Measurements from ENCODE around the gene SND1.

Gene SND1

DNA sequence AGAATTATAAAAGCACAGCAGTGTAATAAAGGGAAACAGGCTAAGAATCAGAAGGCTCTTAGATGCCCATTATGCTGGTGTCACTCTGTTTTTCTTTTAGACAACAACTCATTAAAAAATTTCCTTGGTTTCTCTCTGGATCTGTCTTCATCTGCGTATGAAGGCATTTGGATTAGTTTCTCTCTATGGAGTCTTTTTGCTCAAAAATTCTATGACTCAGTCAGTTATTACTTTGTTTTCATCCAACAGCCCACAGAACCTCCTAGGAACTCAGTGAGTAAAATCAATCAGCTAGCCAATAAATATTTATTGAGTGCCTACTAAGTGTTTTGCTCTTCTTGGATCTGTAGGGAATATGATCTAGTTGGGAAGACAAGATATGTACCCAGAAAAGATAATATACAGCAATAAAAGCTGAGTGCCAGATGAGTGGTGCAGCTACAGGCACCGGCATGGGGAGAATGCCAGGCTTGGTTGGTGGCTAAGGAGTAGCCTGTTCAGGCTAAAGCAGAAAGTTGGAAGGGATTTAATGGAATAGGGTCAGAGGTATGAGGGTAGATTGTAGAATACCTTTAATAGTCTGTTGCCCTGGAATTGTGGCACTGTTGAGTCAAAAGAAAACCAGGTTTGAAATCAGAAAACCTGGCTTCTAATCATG is 223.1 kb downstream of the SND1 start:
- no peak for TF ChIP-seq POLR2AphosphoS5 (IDR thresholded peaks at IDR 0.05; ENCODE audit: low read depth)
- TF ChIP-seq, protein P1, sequence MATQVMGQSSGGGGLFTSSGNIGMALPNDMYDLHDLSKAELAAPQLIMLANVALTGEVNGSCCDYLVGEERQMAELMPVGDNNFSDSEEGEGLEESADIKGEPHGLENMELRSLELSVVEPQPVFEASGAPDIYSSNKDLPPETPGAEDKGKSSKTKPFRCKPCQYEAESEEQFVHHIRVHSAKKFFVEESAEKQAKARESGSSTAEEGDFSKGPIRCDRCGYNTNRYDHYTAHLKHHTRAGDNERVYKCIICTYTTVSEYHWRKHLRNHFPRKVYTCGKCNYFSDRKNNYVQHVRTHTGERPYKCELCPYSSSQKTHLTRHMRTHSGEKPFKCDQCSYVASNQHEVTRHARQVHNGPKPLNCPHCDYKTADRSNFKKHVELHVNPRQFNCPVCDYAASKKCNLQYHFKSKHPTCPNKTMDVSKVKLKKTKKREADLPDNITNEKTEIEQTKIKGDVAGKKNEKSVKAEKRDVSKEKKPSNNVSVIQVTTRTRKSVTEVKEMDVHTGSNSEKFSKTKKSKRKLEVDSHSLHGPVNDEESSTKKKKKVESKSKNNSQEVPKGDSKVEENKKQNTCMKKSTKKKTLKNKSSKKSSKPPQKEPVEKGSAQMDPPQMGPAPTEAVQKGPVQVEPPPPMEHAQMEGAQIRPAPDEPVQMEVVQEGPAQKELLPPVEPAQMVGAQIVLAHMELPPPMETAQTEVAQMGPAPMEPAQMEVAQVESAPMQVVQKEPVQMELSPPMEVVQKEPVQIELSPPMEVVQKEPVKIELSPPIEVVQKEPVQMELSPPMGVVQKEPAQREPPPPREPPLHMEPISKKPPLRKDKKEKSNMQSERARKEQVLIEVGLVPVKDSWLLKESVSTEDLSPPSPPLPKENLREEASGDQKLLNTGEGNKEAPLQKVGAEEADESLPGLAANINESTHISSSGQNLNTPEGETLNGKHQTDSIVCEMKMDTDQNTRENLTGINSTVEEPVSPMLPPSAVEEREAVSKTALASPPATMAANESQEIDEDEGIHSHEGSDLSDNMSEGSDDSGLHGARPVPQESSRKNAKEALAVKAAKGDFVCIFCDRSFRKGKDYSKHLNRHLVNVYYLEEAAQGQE (IDR thresholded peaks at IDR 0.05; ENCODE audit: insufficient replicate concordance, low read depth): no peak
- no peak for TF ChIP-seq GABPA (IDR thresholded peaks at IDR 0.05; ENCODE audit: low read depth)
- TF ChIP-seq, protein P2, sequence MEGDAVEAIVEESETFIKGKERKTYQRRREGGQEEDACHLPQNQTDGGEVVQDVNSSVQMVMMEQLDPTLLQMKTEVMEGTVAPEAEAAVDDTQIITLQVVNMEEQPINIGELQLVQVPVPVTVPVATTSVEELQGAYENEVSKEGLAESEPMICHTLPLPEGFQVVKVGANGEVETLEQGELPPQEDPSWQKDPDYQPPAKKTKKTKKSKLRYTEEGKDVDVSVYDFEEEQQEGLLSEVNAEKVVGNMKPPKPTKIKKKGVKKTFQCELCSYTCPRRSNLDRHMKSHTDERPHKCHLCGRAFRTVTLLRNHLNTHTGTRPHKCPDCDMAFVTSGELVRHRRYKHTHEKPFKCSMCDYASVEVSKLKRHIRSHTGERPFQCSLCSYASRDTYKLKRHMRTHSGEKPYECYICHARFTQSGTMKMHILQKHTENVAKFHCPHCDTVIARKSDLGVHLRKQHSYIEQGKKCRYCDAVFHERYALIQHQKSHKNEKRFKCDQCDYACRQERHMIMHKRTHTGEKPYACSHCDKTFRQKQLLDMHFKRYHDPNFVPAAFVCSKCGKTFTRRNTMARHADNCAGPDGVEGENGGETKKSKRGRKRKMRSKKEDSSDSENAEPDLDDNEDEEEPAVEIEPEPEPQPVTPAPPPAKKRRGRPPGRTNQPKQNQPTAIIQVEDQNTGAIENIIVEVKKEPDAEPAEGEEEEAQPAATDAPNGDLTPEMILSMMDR (IDR thresholded peaks at IDR 0.05; ENCODE audit: insufficient read depth, low read length): no peak
- TF ChIP-seq SPI1 (IDR thresholded peaks at IDR 0.05; ENCODE audit: borderline replicate concordance, low read depth): no peak
- H3K4me3 ChIP-seq (replicated peaks; ENCODE audit: insufficient read depth, low read length): no peak overlapping the region
- H3K27me3 ChIP-seq (ENCODE audit: insufficient read depth, poor library complexity, severe bottlenecking): no peaks in the 10 kb centered on the region
- H3K27ac ChIP-seq (replicated peaks): no peak overlapping the region
- DNase-seq (ENCODE audit: low read depth in 1 of 2, low spot score in 1 of 2): no peak

DNA sequence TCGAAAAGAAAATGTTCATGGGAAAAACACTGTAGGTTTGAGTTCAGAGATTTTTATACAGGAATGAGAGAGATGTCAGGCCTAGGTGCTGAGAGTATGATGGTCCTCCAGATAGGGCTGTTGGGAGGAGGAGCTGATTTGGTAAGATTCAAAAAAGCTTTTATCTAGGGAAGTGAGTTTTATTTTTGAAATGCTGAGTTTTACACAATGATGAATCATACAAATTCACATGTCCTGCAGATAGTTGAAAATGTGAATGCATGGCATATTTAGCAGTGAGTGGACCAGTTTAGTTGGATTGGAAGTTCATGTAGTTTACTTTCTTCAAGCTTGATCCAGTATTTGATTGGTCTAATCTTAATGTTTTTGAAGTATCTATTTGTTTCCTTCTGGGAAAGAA is 224.4 kb downstream of the SND1 start:
- TF ChIP-seq, protein P1 (IDR thresholded peaks at IDR 0.05; ENCODE audit: insufficient replicate concordance, low read depth): no peak
- TF ChIP-seq GABPA (IDR thresholded peaks at IDR 0.05; ENCODE audit: low read depth) (no peak), SPI1 (IDR thresholded peaks at IDR 0.05; ENCODE audit: borderline replicate concordance, low read depth) (no peak), POLR2AphosphoS5 (IDR thresholded peaks at IDR 0.05; ENCODE audit: low read depth) (no peak)
- TF ChIP-seq, protein P2 (IDR thresholded peaks at IDR 0.05; ENCODE audit: insufficient read depth, low read length): no peak
- DNase-seq (ENCODE audit: low read depth in 1 of 2, low spot score in 1 of 2): no peak
- no peak overlapping the region for H3K27ac ChIP-seq (replicated peaks)
- no peaks in the 10 kb centered on the region for H3K27me3 ChIP-seq (ENCODE audit: insufficient read depth, poor library complexity, severe bottlenecking)
- H3K4me3 ChIP-seq (replicated peaks; ENCODE audit: insufficient read depth, low read length): no peak overlapping the region

DNA sequence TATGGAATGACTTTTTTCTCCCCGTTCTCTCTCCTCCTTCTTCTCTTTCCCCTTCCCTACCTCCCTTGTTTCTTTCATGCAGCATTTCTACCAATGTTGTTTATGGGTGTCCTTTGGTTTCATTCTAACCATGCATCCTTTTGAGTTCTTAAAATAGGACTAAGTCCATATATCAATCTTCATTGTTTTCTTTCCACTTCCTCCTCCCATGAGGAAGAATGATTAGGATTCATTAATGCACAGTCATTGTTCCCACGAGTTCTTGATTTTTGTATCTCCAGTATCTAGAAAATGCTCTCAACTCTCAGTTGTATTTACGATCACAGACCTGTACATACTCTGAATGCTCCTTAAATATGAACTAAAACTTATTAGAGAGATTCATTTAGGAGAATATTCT is 226.0 kb downstream of the SND1 start:
- H3K27me3 ChIP-seq (ENCODE audit: insufficient read depth, poor library complexity, severe bottlenecking): no peaks in the 10 kb centered on the region
- TF ChIP-seq POLR2AphosphoS5 (IDR thresholded peaks at IDR 0.05; ENCODE audit: low read depth) (no peak), SPI1 (IDR thresholded peaks at IDR 0.05; ENCODE audit: borderline replicate concordance, low read depth) (no peak), GABPA (IDR thresholded peaks at IDR 0.05; ENCODE audit: low read depth) (no peak)
- TF ChIP-seq, protein P2 (IDR thresholded peaks at IDR 0.05; ENCODE audit: insufficient read depth, low read length): no peak
- TF ChIP-seq, protein P1 (IDR thresholded peaks at IDR 0.05; ENCODE audit: insufficient replicate concordance, low read depth): no peak
- no peak overlapping the region for H3K4me3 ChIP-seq (replicated peaks; ENCODE audit: insufficient read depth, low read length)
- DNase-seq (ENCODE audit: low read depth in 1 of 2, low spot score in 1 of 2): no peak
- H3K27ac ChIP-seq (replicated peaks): no peak overlapping the region

Data from HL-60 (cell line).